ENCODE results near the gene ETV4.

The ETV4 gene

DNA sequence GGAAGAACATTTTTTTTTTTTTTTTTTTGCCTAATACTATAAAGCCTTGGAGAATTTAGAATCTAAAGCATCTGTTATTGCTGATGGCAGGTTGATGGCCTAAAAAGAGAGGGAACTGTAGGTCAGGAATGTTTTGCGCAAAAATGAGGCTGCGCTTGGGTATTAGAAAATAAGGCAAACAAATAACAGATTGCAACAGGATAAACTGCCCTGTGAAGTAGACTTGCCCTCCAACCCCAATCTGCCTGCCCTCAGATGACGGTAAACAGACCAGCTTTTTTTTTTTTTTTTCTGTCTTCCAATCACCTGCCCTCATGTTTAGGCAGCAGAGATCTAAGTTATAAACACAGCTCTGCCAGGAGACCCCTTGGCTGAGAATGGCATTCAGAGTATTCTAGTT is 66.2 kb downstream of the ETV4 start:
- no peak overlapping the region for H2BK15ac ChIP-seq (ENCODE audit: low read depth, poor library complexity, severe bottlenecking)

More for the DNA sequence above, 66.2 kb downstream of the ETV4 start:
- Histone ChIP-seq H3K36me3 (ENCODE audit: control insufficient read depth in 1 of 2, insufficient read depth in 2 of 2, low read depth in 1 of 2, low read length in 2 of 2) (no peaks in the 10 kb centered on the region), H3K4ac (ENCODE audit: low read depth in 1 of 2, low read length in 2 of 2) (no peak overlapping the region), H3K9me3 (ENCODE audit: control insufficient read depth, low read length) (no peaks in the 10 kb centered on the region), H3K9ac (ENCODE audit: low read length) (no peak overlapping the region), H3K14ac (ENCODE audit: low read length in 2 of 2) (no peak overlapping the region), H3K18ac (ENCODE audit: low read depth in 1 of 2, low read length in 2 of 2) (no peak overlapping the region), H4K8ac (ENCODE audit: low read length) (no peak overlapping the region), H3K27ac (ENCODE audit: low read length, poor library complexity, severe bottlenecking) (no peak overlapping the region), H3K27me3 (ENCODE audit: control insufficient read depth in 1 of 2, insufficient read depth in 1 of 2, low read length in 2 of 2) (no peaks in the 10 kb centered on the region), H2AFZ (ENCODE audit: low read depth, low read length) (no peak overlapping the region), H2BK5ac (ENCODE audit: low read depth, low read length, poor library complexity, severe bottlenecking) (no peak overlapping the region), H4K91ac (ENCODE audit: low read length) (no peak overlapping the region), H3K4me1 (ENCODE audit: control insufficient read depth, insufficient read depth, low read depth, low read length) (peaks cover 4% of the 10 kb centered on the region), H3K4me3 (ENCODE audit: insufficient read depth in 1 of 2, low read depth in 1 of 2, low read length in 2 of 2) (no peak overlapping the region), H2BK120ac (ENCODE audit: low read depth, low read length) (no peak overlapping the region), H3K23ac (ENCODE audit: low read length in 2 of 2) (no peak overlapping the region), H2AK5ac (ENCODE audit: low read length, severe bottlenecking) (no peak overlapping the region), H3K79me1 (replicated peaks; ENCODE audit: low read length, poor library complexity, severe bottlenecking) (no peaks in the 10 kb centered on the region), H2BK12ac (ENCODE audit: low read length in 2 of 2) (no peak overlapping the region), H3K4me2 (ENCODE audit: low read length, poor library complexity, severe bottlenecking) (no peak overlapping the region)
- 68% methylated on average over 3 of the region's 3 CpGs for WGBS
- no peak for DNase-seq
